Brain microvascular endothelial cell (primary cell): Measurements from ENCODE around the gene LRRC66.

Source experiments
- DNase-seq: peaks from one replicate; pipeline ENCODE4 v3.0.0-alpha.2; 2020
- H3K27ac ChIP-seq: fragments of 250-450 bp; sonication (Bioruptor Pico); 2 replicates; pipeline ENCODE4 v1.5.1; 2020; ENCODE audit warnings: mild to moderate bottlenecking, moderate library complexity
- H3K27me3 ChIP-seq: fragments of 250-450 bp; sonication (Bioruptor Pico); replicated peaks from 2 replicates; pipeline ENCODE4 v1.5.1; 2020; ENCODE audit warnings: mild to moderate bottlenecking
- H3K36me3 ChIP-seq: fragments of 250-450 bp; sonication (Bioruptor Pico); replicated peaks from 2 replicates; pipeline ENCODE4 v1.5.1; 2020; ENCODE audit warnings: mild to moderate bottlenecking
- H3K4me3 ChIP-seq: 2 replicates; pipeline ENCODE4 v1.5.1; 2011; ENCODE audit warnings: low read depth, mild to moderate bottlenecking, control low read depth, low read length, moderate library complexity
- in situ Hi-C: cut with HindIII; loops from 2 replicates; pipeline ENCODE4 v1.10.0; 2017; ENCODE audit warnings: low sequenced_read_pairs, low pct_ligation_motif_present
- TF ChIP-seq, protein P1 (sequence below): IDR thresholded peaks from 2 replicates; pipeline ENCODE4 v1.5.1; 2011; ENCODE audit warnings: low read depth, mild to moderate bottlenecking, moderate library complexity, low read length, control low read depth, inconsistent platforms; ENCODE audit errors: missing control alignments

LRRC66 gene

DNA sequence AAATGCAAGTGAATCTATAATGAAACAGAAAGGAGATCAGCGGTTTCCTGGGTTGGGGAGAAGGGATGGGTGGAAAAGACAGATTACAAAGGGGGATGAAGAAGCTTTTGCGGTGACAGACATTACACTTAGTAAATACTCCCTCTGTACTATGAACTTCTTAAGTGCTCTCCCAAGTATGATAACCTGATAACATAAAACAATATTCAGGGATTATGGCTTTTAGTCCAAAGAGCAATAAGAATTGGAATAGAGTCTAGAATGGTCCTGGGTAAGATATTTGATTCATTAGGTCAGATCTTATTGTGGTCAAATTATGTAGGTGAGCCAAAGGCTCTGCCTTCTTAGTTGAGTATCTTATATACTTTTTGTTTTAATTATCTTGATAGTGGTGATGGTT is 9.2 kb downstream of the LRRC66 start:
- TF ChIP-seq, protein P1, sequence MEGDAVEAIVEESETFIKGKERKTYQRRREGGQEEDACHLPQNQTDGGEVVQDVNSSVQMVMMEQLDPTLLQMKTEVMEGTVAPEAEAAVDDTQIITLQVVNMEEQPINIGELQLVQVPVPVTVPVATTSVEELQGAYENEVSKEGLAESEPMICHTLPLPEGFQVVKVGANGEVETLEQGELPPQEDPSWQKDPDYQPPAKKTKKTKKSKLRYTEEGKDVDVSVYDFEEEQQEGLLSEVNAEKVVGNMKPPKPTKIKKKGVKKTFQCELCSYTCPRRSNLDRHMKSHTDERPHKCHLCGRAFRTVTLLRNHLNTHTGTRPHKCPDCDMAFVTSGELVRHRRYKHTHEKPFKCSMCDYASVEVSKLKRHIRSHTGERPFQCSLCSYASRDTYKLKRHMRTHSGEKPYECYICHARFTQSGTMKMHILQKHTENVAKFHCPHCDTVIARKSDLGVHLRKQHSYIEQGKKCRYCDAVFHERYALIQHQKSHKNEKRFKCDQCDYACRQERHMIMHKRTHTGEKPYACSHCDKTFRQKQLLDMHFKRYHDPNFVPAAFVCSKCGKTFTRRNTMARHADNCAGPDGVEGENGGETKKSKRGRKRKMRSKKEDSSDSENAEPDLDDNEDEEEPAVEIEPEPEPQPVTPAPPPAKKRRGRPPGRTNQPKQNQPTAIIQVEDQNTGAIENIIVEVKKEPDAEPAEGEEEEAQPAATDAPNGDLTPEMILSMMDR, result no peak
- in situ Hi-C loops, result no loop called here
- Histone ChIP-seq H3K27me3 (no peaks in the 10 kb centered on the region), H3K27ac (no peak overlapping the region), H3K36me3 (no peaks in the 10 kb centered on the region), H3K4me3 (no peak overlapping the region)
- no peak for DNase-seq

DNA sequence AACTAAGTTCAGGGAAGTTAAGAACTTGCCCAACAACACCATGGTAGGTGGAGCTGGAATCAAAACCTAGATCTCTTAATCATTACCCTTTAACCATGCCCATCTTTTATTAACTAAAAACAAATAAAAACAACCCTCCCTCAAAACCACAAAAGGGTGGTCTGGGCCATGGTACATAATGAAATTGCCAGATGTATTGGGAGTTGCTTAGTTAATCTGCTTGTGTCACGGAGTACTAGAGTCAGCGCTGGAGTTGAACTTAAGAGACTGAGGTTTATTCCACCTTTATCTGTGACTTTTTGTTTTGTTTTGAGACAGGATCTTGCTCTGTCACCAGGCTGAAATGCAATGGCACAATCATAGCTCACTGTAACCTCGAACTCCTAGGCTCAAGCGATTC is 13.3 kb downstream of the LRRC66 start:
- H3K36me3 ChIP-seq, result no peaks in the 10 kb centered on the region
- in situ Hi-C loops, result no loop called here
- no peaks in the 10 kb centered on the region for H3K27me3 ChIP-seq
- no peak for DNase-seq
- no peak overlapping the region for H3K4me3 ChIP-seq
- H3K27ac ChIP-seq, result no peak overlapping the region
- TF ChIP-seq, protein P1, result no peak

DNA sequence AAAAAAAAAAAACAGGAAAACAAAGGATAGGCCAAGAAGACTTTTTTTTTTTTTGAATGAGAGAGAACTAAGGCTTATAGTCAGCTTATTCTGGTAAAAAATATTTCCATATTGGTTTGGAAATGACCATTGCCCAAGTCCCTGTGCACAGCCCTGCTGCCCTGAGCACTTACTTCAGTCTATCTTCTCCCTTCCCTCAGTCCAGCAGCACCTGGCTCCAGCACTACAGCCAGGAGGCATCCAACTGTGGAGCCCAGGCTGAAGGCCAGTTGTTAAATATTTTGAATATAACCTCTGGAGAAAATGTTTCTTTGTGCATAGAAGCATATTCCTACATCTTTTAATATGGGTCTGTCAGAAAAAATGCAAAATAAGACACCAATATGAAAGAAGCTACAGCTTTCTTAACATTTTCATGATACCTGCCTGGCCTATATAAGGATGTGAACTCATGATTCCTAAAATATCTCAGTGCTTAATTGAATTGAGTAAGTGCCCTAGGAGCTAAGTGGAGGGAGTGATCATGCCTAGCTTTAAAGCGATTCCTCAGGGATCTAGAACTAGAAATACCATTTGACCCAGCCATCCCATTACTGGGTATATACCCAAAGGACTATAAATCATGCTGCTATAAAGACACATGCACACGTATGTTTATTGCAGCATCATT is 14.4 kb downstream of the LRRC66 start:
- no peak for DNase-seq
- Histone ChIP-seq H3K4me3 (no peak overlapping the region), H3K27me3 (no peaks in the 10 kb centered on the region), H3K27ac (no peak overlapping the region), H3K36me3 (no peaks in the 10 kb centered on the region)
- TF ChIP-seq, protein P1, result no peak
- in situ Hi-C loops, result no loop called here

DNA sequence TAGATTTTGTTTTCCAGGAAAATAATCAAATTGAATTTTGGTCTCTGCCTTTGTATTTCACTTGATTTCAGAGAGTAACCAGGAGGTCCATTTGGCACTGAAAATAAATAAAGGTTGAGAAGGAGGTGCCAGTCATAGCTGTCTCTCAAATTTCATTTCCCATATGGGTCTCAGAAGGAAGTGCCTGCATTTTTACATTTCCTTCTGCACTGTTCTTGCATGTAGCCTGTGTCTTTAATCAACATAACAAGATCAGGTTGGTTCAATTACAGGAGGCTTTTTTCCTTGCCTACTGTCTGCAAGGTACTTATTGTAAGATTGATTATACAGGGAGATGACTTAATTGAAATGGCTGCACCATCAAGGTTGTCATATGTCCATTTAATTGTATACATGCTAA is 15.7 kb downstream of the LRRC66 start:
- TF ChIP-seq, protein P1, result no peak
- in situ Hi-C loops, result no loop called here
- Histone ChIP-seq H3K27ac (no peak overlapping the region), H3K36me3 (no peaks in the 10 kb centered on the region), H3K4me3 (no peak overlapping the region), H3K27me3 (no peaks in the 10 kb centered on the region)
- no peak for DNase-seq

DNA sequence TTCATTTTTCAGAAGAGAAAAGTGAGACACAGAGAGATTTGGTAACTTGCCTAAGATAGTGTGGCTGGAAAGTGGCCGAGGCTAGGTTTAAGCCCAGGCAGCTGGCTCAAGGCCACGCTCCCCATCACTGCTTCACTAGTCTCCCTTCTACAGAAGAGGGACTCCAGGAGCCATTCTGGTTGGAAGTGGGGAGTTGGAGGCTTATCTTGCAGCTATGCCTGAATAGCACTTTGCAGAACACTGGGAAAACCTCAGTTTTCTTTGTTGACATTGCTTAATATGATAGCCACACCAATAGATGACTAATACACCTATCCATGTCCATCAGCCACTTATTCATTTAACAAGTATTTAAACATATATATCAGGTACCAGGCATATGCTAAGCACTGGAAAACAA is 18.5 kb downstream of the LRRC66 start:
- Histone ChIP-seq H3K27me3 (no peaks in the 10 kb centered on the region), H3K27ac (no peak overlapping the region), H3K36me3 (no peaks in the 10 kb centered on the region), H3K4me3 (no peak overlapping the region)
- DNase-seq, result no peak
- TF ChIP-seq, protein P1, result no peak
- in situ Hi-C loops, result no loop called here

DNA sequence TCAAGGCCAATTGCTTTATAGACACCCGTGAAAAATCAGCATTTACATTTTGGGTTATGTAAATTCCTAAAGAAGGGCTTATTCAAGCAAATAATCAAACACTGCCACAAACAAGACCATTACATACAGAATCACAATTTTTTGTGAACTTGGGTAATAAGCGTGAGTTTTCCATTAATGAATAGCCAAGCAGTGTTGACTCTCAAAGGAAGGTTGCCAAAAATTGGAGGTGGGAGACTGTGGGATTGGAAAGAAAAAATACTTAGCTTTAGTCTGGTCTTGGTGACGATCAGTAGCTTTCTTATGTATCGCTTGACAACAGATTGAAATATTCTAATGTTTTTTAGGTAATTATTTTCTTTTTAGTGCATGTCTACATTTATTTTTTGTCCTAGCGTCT is 20.9 kb downstream of the LRRC66 start:
- in situ Hi-C loops, result no loop called here
- H3K27ac ChIP-seq, result no peak overlapping the region
- no peaks in the 10 kb centered on the region for H3K36me3 ChIP-seq
- no peak for DNase-seq
- TF ChIP-seq, protein P1, result no peak
- no peaks in the 10 kb centered on the region for H3K27me3 ChIP-seq
- no peak overlapping the region for H3K4me3 ChIP-seq
